ENCODE data around the gene DECR2.
A peak's percentile ranks its signal among the peaks of the same experiment; 100 is the strongest.
"Not testable (repeated sequence)": the region's sequence is repeated elsewhere in the genome, so short reads cannot be mapped to it uniquely, and the experiment has no call there.

Gene DECR2

GRCh38 chr16:359067-359763 lies 42.5 kb upstream of the DECR2 start:
- no peak overlapping the region for H3K4me3 ChIP-seq (ENCODE audit: low read length)
- no peak for DNase-seq (ENCODE audit: low read depth)
- TF ChIP-seq CTCF (conservative IDR thresholded peaks at IDR 0.05; ENCODE audit: low read depth, low read length) = no peak

- no peak overlapping the region for H3K4me3 ChIP-seq (ENCODE audit: low read length)
- no peak for TF ChIP-seq CTCF (conservative IDR thresholded peaks at IDR 0.05; ENCODE audit: low read depth, low read length)
Observed at GRCh38 chr16:359871-360697, 41.6 kb upstream of the DECR2 start.

GRCh38 chr16:360698-361336 lies 40.9 kb upstream of the DECR2 start:
- DNase-seq (ENCODE audit: low read depth) = no peak
- TF ChIP-seq CTCF (conservative IDR thresholded peaks at IDR 0.05; ENCODE audit: low read depth, low read length) = no peak

More at GRCh38 chr16:359871-360697, 41.6 kb upstream of the DECR2 start:
- DNase-seq (ENCODE audit: low read depth) = peak; percentile 43

GRCh38 chr16:361341-361871 lies 40.3 kb upstream of the DECR2 start:
- no peak for TF ChIP-seq CTCF (conservative IDR thresholded peaks at IDR 0.05; ENCODE audit: low read depth, low read length)
- H3K4me3 ChIP-seq (ENCODE audit: low read length) = no peak overlapping the region
- no peak for DNase-seq (ENCODE audit: low read depth)

More at GRCh38 chr16:360698-361336, 40.9 kb upstream of the DECR2 start:
- no peak overlapping the region for H3K4me3 ChIP-seq (ENCODE audit: low read length)

- peak; percentile 66 for TF ChIP-seq CTCF (conservative IDR thresholded peaks at IDR 0.05; ENCODE audit: low read depth, low read length)
- DNase-seq (ENCODE audit: low read depth) = no peak
- no peak overlapping the region for H3K4me3 ChIP-seq (ENCODE audit: low read length)
Observed at GRCh38 chr16:361872-362701, 39.6 kb upstream of the DECR2 start.

- H3K4me3 ChIP-seq (ENCODE audit: low read length); DNase-seq (ENCODE audit: low read depth): not testable (repeated sequence)
Observed at GRCh38 chr16:362702-362999, 39.0 kb upstream of the DECR2 start.
